Measurements from ENCODE around the gene USP31. TPM values are rescaled to one million over a fixed set of nuclear protein-coding genes. Genes with fewer than 3 reads are reported as not detected.

The USP31 gene
- total RNA-seq, 1 experiment from 2014 or later = 23.6 TPM

- Mint-ChIP-seq H3K27me3 (ENCODE audit: unreplicated experiment) (peaks cover 86% of the 10 kb centered on the region), H3K27ac (ENCODE audit: unreplicated experiment) (no peak overlapping the region), H3K36me3 (ENCODE audit: insufficient read depth, unreplicated experiment) (no peaks in the 10 kb centered on the region), H3K4me1 (ENCODE audit: low read depth, unreplicated experiment) (no peaks in the 10 kb centered on the region), H3K4me3 (ENCODE audit: low read depth, unreplicated experiment) (no peak overlapping the region), H3K9me3 (ENCODE audit: low read depth, unreplicated experiment) (no peaks in the 10 kb centered on the region)
- TF ChIP-seq CTCF (IDR thresholded peaks at IDR 0.05; ENCODE audit: unreplicated experiment) = no peak
- DNase-seq = no peak
- no TSS peak for BruUV-seq (replicated peaks)
- intact Hi-C loops (cut with micrococcal nuclease; ENCODE audit: unreplicated experiment) = no loop called here
- CTCF ChIA-PET = no interaction called here
Observed at GRCh38 chr16:23158114-23158513, 8.9 kb upstream of the USP31 start.

- H3K4me1 Mint-ChIP-seq (ENCODE audit: low read depth, unreplicated experiment) = no peaks in the 10 kb centered on the region
- H3K36me3 Mint-ChIP-seq (ENCODE audit: insufficient read depth, unreplicated experiment) = no peaks in the 10 kb centered on the region
- BruUV-seq (replicated peaks) = no TSS peak
- H3K4me3 Mint-ChIP-seq (ENCODE audit: low read depth, unreplicated experiment) = no peak overlapping the region
- no peaks in the 10 kb centered on the region for H3K9me3 Mint-ChIP-seq (ENCODE audit: low read depth, unreplicated experiment)
- intact Hi-C loops (cut with micrococcal nuclease; ENCODE audit: unreplicated experiment) = no loop called here
- no peak for DNase-seq
- no peak for TF ChIP-seq CTCF (IDR thresholded peaks at IDR 0.05; ENCODE audit: unreplicated experiment)
- H3K27me3 Mint-ChIP-seq (ENCODE audit: unreplicated experiment) = peaks cover 80% of the 10 kb centered on the region
- H3K27ac Mint-ChIP-seq (ENCODE audit: unreplicated experiment) = no peak overlapping the region
- CTCF ChIA-PET = interaction anchor here (0.7 to 0.9 kb wide), 3 partner anchors 66 to 478 kb away, joined by 3 read pairs; no protein-coding TSS in a partner anchor
Observed at GRCh38 chr16:23156946-23157460, 7.8 kb upstream of the USP31 start.

GRCh38 chr16:23156110-23156509 lies 6.9 kb upstream of the USP31 start:
- no peak for TF ChIP-seq CTCF (IDR thresholded peaks at IDR 0.05; ENCODE audit: unreplicated experiment)
- no TSS peak for BruUV-seq (replicated peaks)
- Mint-ChIP-seq H3K4me1 (ENCODE audit: low read depth, unreplicated experiment) (no peaks in the 10 kb centered on the region), H3K27ac (ENCODE audit: unreplicated experiment) (no peak overlapping the region), H3K4me3 (ENCODE audit: low read depth, unreplicated experiment) (no peak overlapping the region), H3K27me3 (ENCODE audit: unreplicated experiment) (peaks cover 80% of the 10 kb centered on the region), H3K9me3 (ENCODE audit: low read depth, unreplicated experiment) (no peaks in the 10 kb centered on the region), H3K36me3 (ENCODE audit: insufficient read depth, unreplicated experiment) (no peaks in the 10 kb centered on the region)
- no peak for DNase-seq
- intact Hi-C loops (cut with micrococcal nuclease; ENCODE audit: unreplicated experiment) = no loop called here
- CTCF ChIA-PET = no interaction called here

GRCh38 chr16:23155445-23156049 lies 6.3 kb upstream of the USP31 start:
- Mint-ChIP-seq H3K4me1 (ENCODE audit: low read depth, unreplicated experiment) (no peaks in the 10 kb centered on the region), H3K27ac (ENCODE audit: unreplicated experiment) (no peak overlapping the region), H3K36me3 (ENCODE audit: insufficient read depth, unreplicated experiment) (no peaks in the 10 kb centered on the region), H3K4me3 (ENCODE audit: low read depth, unreplicated experiment) (no peak overlapping the region), H3K27me3 (ENCODE audit: unreplicated experiment) (peaks cover 80% of the 10 kb centered on the region), H3K9me3 (ENCODE audit: low read depth, unreplicated experiment) (no peaks in the 10 kb centered on the region)
- CTCF ChIA-PET = no interaction called here
- intact Hi-C loops (cut with micrococcal nuclease; ENCODE audit: unreplicated experiment) = no loop called here
- DNase-seq = peak; percentile 21
- no TSS peak for BruUV-seq (replicated peaks)
- peak; percentile 16 for TF ChIP-seq CTCF (IDR thresholded peaks at IDR 0.05; ENCODE audit: unreplicated experiment)

Data from Calu3 (cell line).